Endothelial cell of umbilical vein (primary cell): ENCODE data around the gene RPS6KA1. TPM values are rescaled to one million over a fixed set of nuclear protein-coding genes. Genes with fewer than 3 reads are reported as not detected.

Experiments
- BruUV-seq: library from RNA; stranded (reverse); fragments of 400-500 nt; replicated peaks from 2 replicates; lab custom pipeline; 2021; lab: Mats Ljungman, UMichigan
- CTCF ChIA-PET: fragments of 300-600, 350-600 bp; sonication (Branson Sonifier 250); formaldehyde crosslinking; loops from one replicate; lab custom pipeline; 2021; ENCODE audit warnings: antibody characterized with exemption, inconsistent platforms; lab: Charles Lee
- POLR2A ChIA-PET: fragments of 300-600, 350-600 bp; sonication (Branson Sonifier 250); formaldehyde crosslinking; loops from one replicate; lab custom pipeline; 2021; ENCODE audit warnings: antibody characterized with exemption, inconsistent platforms; lab: Charles Lee
- DNase-seq: peaks from one replicate; pipeline ENCODE4 v3.0.0-alpha.2; 2011; ENCODE audit warnings: low read depth, low spot score
- FAIRE-seq: peaks from 2 replicates; lab custom pipeline; 2011; peaks lifted over from hg19 to GRCh38; lab: Jason Lieb, UNC
- H2AFZ ChIP-seq: 2 replicates; pipeline ENCODE4 v1.6.0; 2012; ENCODE audit warnings: low read depth, low read length, control low read depth, inconsistent platforms
- H3K27ac ChIP-seq: 2 replicates; pipeline ENCODE4 v1.5.1; 2011; ENCODE audit warnings: low read depth, mild to moderate bottlenecking, control low read depth, low read length, moderate library complexity; ENCODE audit not compliant: insufficient read depth
- H3K27me3 ChIP-seq, 2 experiments: 2 replicates each; pipeline versions ENCODE4 v1.6.0 to v1.6.1; 2011; ENCODE audit warnings: low read length in 2 of 2, mixed read lengths in 1 of 2; ENCODE audit not compliant: control insufficient read depth in 2 of 2, insufficient read depth in 2 of 2
- H3K36me3 ChIP-seq, 2 experiments: 2 replicates in 1 of 2; 3 replicates in 1 of 2; pipeline ENCODE4 v1.5.1; 2011; ENCODE audit warnings: low read length in 2 of 2, mild to moderate bottlenecking in 1 of 2, moderate library complexity in 1 of 2; ENCODE audit not compliant: control insufficient read depth in 2 of 2, insufficient read depth in 2 of 2; ENCODE audit errors: extremely low read depth in 1 of 2
- H3K4me1 ChIP-seq: 3 replicates; pipeline ENCODE4 v1.5.1; 2011; ENCODE audit warnings: mild to moderate bottlenecking, low read length; ENCODE audit not compliant: control insufficient read depth, insufficient read depth; ENCODE audit errors: extremely low read depth
- H3K4me2 ChIP-seq: 2 replicates; pipeline ENCODE4 v1.6.1; 2011; ENCODE audit warnings: low read length, control low read depth, mixed read lengths; ENCODE audit not compliant: insufficient read depth
- H3K4me3 ChIP-seq, 3 experiments: fragments of 200-600 bp in 1 of 3; sonication (generic), shearing (Covaris generic) in 1 of 3; replicated peaks in 1 of 3; 2 replicates each; pipeline ENCODE4 v1.5.1; 2011 to 2016; ENCODE audit warnings: control low read depth in 3 of 3, low read length in 3 of 3, mild to moderate bottlenecking in 2 of 3, inconsistent platforms in 1 of 3, low read depth in 1 of 3, moderate library complexity in 1 of 3; ENCODE audit not compliant: insufficient read depth in 1 of 3
- H3K79me2 ChIP-seq: 2 replicates; pipeline ENCODE4 v1.6.0; 2012; ENCODE audit warnings: low read length, inconsistent platforms; ENCODE audit not compliant: control insufficient read depth, insufficient read depth
- H3K9ac ChIP-seq: replicated peaks from 2 replicates; pipeline ENCODE3; 2011; ENCODE audit warnings: low read length, control low read depth; ENCODE audit not compliant: insufficient read depth; ENCODE audit errors: extremely low read depth
- H3K9me1 ChIP-seq: replicated peaks from 3 replicates; pipeline ENCODE4 v1.6.0; 2011; ENCODE audit warnings: mild to moderate bottlenecking, low read length; ENCODE audit not compliant: control insufficient read depth, insufficient read depth; ENCODE audit errors: extremely low read depth
- H3K9me3 ChIP-seq: replicated peaks from 2 replicates; pipeline ENCODE4 v1.5.1; 2012; ENCODE audit warnings: low read length, inconsistent platforms; ENCODE audit not compliant: control insufficient read depth, insufficient read depth
- H4K20me1 ChIP-seq: replicated peaks from 2 replicates; pipeline ENCODE3; 2011; ENCODE audit warnings: mild to moderate bottlenecking, low read length; ENCODE audit not compliant: control insufficient read depth, insufficient read depth; ENCODE audit errors: extremely low read depth
- CTCF ChIP-seq, 2 donors: IDR thresholded peaks; 1 replicate in 1 of 2; 2 replicates in 1 of 2; pipeline ENCODE4 v1.5.1; 2011; ENCODE audit warnings: low read length in 2 of 2, mild to moderate bottlenecking in 2 of 2, moderate library complexity in 2 of 2, control low read depth in 1 of 2, inconsistent platforms in 1 of 2, low read depth in 1 of 2; ENCODE audit not compliant: insufficient read depth in 1 of 2; ENCODE audit errors: extremely low read depth in 1 of 2
- EZH2 ChIP-seq: IDR thresholded peaks from 2 replicates; pipeline ENCODE4 v1.6.1; 2012; ENCODE audit warnings: borderline replicate concordance, low read depth, mild to moderate bottlenecking, moderate library complexity, low read length, inconsistent platforms; ENCODE audit not compliant: severe bottlenecking
- FOS ChIP-seq: IDR thresholded peaks from 2 replicates; pipeline ENCODE4 v1.6.1; 2011; ENCODE audit warnings: mild to moderate bottlenecking, low read length, moderate library complexity, borderline replicate concordance; ENCODE audit not compliant: insufficient read depth
- GATA2 ChIP-seq: IDR thresholded peaks from 2 replicates; pipeline ENCODE4 v1.7.0; 2011; ENCODE audit warnings: low read depth, mild to moderate bottlenecking, moderate library complexity, mixed read lengths, low read length; ENCODE audit not compliant: insufficient read length, insufficient read depth
- JUN ChIP-seq: IDR thresholded peaks from 2 replicates; pipeline ENCODE4 v1.6.1; 2011; ENCODE audit warnings: borderline replicate concordance, low read depth; ENCODE audit not compliant: insufficient read length, insufficient read depth
- MAX ChIP-seq: IDR thresholded peaks from 2 replicates; pipeline ENCODE4 v1.6.1; 2011; ENCODE audit not compliant: insufficient read depth, insufficient read length
- MYC ChIP-seq: IDR thresholded peaks from one replicate; pipeline ENCODE4 v1.6.1; 2011; ENCODE audit warnings: mild to moderate bottlenecking, low read depth, low read length
- POLR2A ChIP-seq: IDR thresholded peaks from 2 replicates; pipeline ENCODE4 v1.6.1; 2012; ENCODE audit warnings: low read depth, mild to moderate bottlenecking, control low read depth, low read length
- POLR2AphosphoS5 ChIP-seq: IDR thresholded peaks from 2 replicates; pipeline ENCODE4 v1.6.1; 2012; ENCODE audit warnings: low read depth, mild to moderate bottlenecking, control low read depth, low read length, moderate library complexity; ENCODE audit not compliant: insufficient read depth
- dilution Hi-C: fragments of 300-500 bp; cut with MboI; formaldehyde crosslinking; loops from one replicate; pipeline ENCODE4 v1.15.0; 2019; ENCODE audit warnings: low sequenced_read_pairs; ENCODE audit not compliant: extremely low pct_ligation_motif_present
- intact Hi-C: fragments of 100-400 bp; cut with micrococcal nuclease; formaldehyde crosslinking; loops from one replicate; pipeline ENCODE4 v1.10.0; 2022
- polyA plus RNA-seq, 4 experiments: library from polyadenylated mRNA; depleted of rRNA in 3 of 4; stranded (reverse) in 3 of 4; unstranded in 1 of 4; fragments of >200 nt; gene quantifications; 2 replicates each; pipeline versions ENCODE4 v1.2.1 to v1.2.3, GENCODE V29; 2011 to 2012; ENCODE audit warnings: missing spikeins in 1 of 4
- total RNA-seq: library from RNA; stranded (reverse); gene quantifications from 2 replicates; pipeline ENCODE4 v1.2.3, GENCODE V29; 2021

RPS6KA1 gene
- total and polyA plus RNA-seq, 2 donors (not counting 3 experiments of a cell fraction or from before 2014, with no cell fraction given): 6.7 to 15.5 TPM

GRCh38 chr1:26581287-26581651 is 51.7 kb downstream of the RPS6KA1 start:
- H3K9me1 ChIP-seq: no peaks in the 10 kb centered on the region
- H3K4me1 ChIP-seq: no peaks in the 10 kb centered on the region
- ChIA-PET POLR2A (no interaction called here), CTCF (interaction anchor here (1.5 kb wide), 1 partner anchor 13 kb away, joined by 3 read pairs; no protein-coding TSS in a partner anchor)
- intact Hi-C loops (no loop called here), dilution Hi-C loops (no loop called here)
- no peak overlapping the region for H3K4me2 ChIP-seq
- no peak overlapping the region for H3K27ac ChIP-seq
- FAIRE-seq (no peak), DNase-seq (no peak)
- no peak for TF ChIP-seq EZH2
- no peak for TF ChIP-seq GATA2
- TF ChIP-seq JUN: no peak
- TF ChIP-seq POLR2A: no peak
- no peak for TF ChIP-seq CTCF (IDR thresholded peaks at IDR 0.05; ENCODE audit: extremely low read depth in 1 of 2, insufficient read depth in 1 of 2, low read depth in 1 of 2, low read length in 2 of 2)
- no peak for TF ChIP-seq MAX
- no peak for TF ChIP-seq POLR2AphosphoS5
- no peak for TF ChIP-seq FOS
- no peak for TF ChIP-seq MYC
- no TSS peak for BruUV-seq
- no peak overlapping the region for H3K9ac ChIP-seq
- no peaks in the 10 kb centered on the region for H3K9me3 ChIP-seq
- no peaks in the 10 kb centered on the region for H3K79me2 ChIP-seq
- H2AFZ ChIP-seq: no peak overlapping the region
- no peak overlapping the region for H3K4me3 ChIP-seq
- H3K36me3 ChIP-seq: no peaks in the 10 kb centered on the region
- peaks cover 0 to 5% of the 10 kb centered on the region in 2 experiments for H3K27me3 ChIP-seq
- H4K20me1 ChIP-seq: no peaks in the 10 kb centered on the region
